Measurements from ENCODE around the gene SPEM1. TPM values are rescaled to one million over a fixed set of nuclear protein-coding genes. Genes with fewer than 3 reads are reported as not detected.
A peak's percentile ranks its signal among the peaks of the same experiment; 100 is the strongest.

SPEM1 gene
- total and polyA plus RNA-seq, 2 of the 13 experiments (the other 11 are each of a cell fraction or from before 2014, with no cell fraction given): not detected

DNA sequence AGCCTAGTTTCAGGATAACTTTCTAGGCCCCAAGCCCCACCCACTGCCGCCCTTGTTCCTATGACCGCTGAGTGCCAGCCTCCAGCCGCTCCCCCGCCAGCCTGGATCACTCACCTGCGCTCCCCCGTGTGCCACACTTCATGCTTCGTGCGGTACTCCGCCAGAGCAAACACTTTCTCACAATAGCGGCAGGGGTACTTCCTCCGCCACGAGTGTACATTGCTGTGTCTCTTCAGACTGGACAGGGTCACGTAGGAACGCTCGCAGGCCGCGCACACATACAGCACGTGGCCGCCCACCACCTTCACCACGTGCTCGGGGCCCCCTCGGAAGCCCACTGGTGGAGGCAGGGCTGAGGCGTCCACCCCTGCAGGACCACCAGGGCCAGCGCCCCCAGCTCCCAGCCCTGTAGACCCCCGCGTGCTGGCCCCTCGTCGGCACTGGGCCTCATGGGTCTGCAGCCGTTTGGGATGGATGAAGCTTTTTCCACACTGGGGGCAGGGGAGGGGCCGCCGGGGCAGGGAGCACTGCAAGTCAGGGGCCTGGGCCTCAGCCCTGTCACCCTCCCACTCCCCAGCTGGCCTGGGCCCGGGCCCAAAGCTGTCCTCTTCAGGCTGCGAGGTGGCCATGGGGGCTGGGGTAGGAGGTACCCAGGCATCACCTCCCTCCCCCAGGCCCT lies 45.6 kb downstream of the SPEM1 start:
- ChIA-PET CTCF (ENCODE audit: low intra/inter-chr PET ratio, low total read pairs) (no interaction called here), POLR2A (no interaction called here)
- intact Hi-C loops (cut with micrococcal nuclease; ENCODE audit: unreplicated experiment) (no loop called here), in situ Hi-C loops (cut with HindIII; ENCODE audit: extremely low pct_ligation_motif_present, low pct_unique_long_range_greater_than_20kb) (no loop called here)
- H3K36me3 ChIP-seq (replicated peaks in 1 of 2; ENCODE audit: control insufficient read depth in 1 of 2, insufficient read depth in 2 of 2, low read length in 2 of 2): peaks cover 0 to 2% of the 10 kb centered on the region in 2 experiments; a peak in 3 of 5 replicates
- H3K4me2 ChIP-seq (ENCODE audit: low read depth, low read length): no peak overlapping the region
- H3K27me3 ChIP-seq (ENCODE audit: control insufficient read depth in 1 of 2, insufficient read depth in 2 of 2, low read length in 2 of 2): no peaks in the 10 kb centered on the region
- ATAC-seq (no peak), DNase-seq (ENCODE audit: low spot score) (no peak), FAIRE-seq (no peak)
- peaks cover 24% of the 10 kb centered on the region for H3K4me1 ChIP-seq (ENCODE audit: insufficient read depth, low read length)
- 98% methylated on average over 20 of the region's 33 CpGs for WGBS (ENCODE audit: low lambda C conversion rate)
- H3K27ac ChIP-seq (ENCODE audit: extremely low read length, insufficient read depth, low read length): no peak overlapping the region
- H4K20me1 ChIP-seq (ENCODE audit: insufficient read depth, low read length): peaks cover 8% of the 10 kb centered on the region; the same call in 1 of the 2 replicates
- H3K9me3 ChIP-seq (ENCODE audit: low read length): no peaks in the 10 kb centered on the region
- H2AFZ ChIP-seq (ENCODE audit: low read length): no peak overlapping the region
- TF ChIP-seq AGO2 (optimal IDR thresholded peaks at IDR 0.05; ENCODE audit: low read depth, low read length) (peak; percentile 50), ZNF354B (CRISPR knock-in tag; IDR thresholded peaks at IDR 0.05) (no peak), ZFYVE20 (CRISPR knock-in tag; IDR thresholded peaks at IDR 0.05; ENCODE audit: borderline replicate concordance, low read depth) (no peak)
- H3K4me3 ChIP-seq (replicated peaks in 1 of 3; ENCODE audit: insufficient read depth in 1 of 3, low read depth in 2 of 3, low read length in 3 of 3): no peak overlapping the region
- BruUV-seq (replicated peaks): no TSS peak
- H3K79me2 ChIP-seq (ENCODE audit: insufficient read depth, low read length): peaks cover 3% of the 10 kb centered on the region
- no peak overlapping the region for H3K9ac ChIP-seq (ENCODE audit: insufficient read depth, low read depth, low read length)

GRCh38 chr17:7466318-7466638 lies 46.2 kb downstream of the SPEM1 start:
- H3K9ac ChIP-seq (ENCODE audit: insufficient read depth, low read depth, low read length): no peak overlapping the region
- no peak overlapping the region for H3K27ac ChIP-seq (ENCODE audit: extremely low read length, insufficient read depth, low read length)
- peaks cover 0 to 2% of the 10 kb centered on the region in 2 experiments; a peak in 3 of 5 replicates for H3K36me3 ChIP-seq (replicated peaks in 1 of 2; ENCODE audit: control insufficient read depth in 1 of 2, insufficient read depth in 2 of 2, low read length in 2 of 2)
- TF ChIP-seq ZNF10 (CRISPR knock-in tag; IDR thresholded peaks at IDR 0.05; ENCODE audit: borderline replicate concordance, low read depth) (no peak), ZNF432 (CRISPR knock-in tag; IDR thresholded peaks at IDR 0.05; ENCODE audit: borderline replicate concordance) (no peak), SOX13 (IDR thresholded peaks at IDR 0.05) (no peak), SOX13 (CRISPR knock-in tag; conservative IDR thresholded peaks at IDR 0.05 in 1 of 2, IDR thresholded peaks at IDR 0.05 in 1 of 2) (no peak), ZBTB20 (CRISPR knock-in tag; IDR thresholded peaks at IDR 0.05; ENCODE audit: borderline replicate concordance, low read depth) (no peak), JUND (CRISPR knock-in tag; IDR thresholded peaks at IDR 0.05) (no peak), ZNF556 (CRISPR knock-in tag; IDR thresholded peaks at IDR 0.05; ENCODE audit: borderline replicate concordance) (no peak), ATF7-NPFF (CRISPR knock-in tag; IDR thresholded peaks at IDR 0.05; ENCODE audit: low read depth) (no peak), ARNTL (CRISPR knock-in tag; IDR thresholded peaks at IDR 0.05) (no peak)
- TF ChIP-seq, protein P1, sequence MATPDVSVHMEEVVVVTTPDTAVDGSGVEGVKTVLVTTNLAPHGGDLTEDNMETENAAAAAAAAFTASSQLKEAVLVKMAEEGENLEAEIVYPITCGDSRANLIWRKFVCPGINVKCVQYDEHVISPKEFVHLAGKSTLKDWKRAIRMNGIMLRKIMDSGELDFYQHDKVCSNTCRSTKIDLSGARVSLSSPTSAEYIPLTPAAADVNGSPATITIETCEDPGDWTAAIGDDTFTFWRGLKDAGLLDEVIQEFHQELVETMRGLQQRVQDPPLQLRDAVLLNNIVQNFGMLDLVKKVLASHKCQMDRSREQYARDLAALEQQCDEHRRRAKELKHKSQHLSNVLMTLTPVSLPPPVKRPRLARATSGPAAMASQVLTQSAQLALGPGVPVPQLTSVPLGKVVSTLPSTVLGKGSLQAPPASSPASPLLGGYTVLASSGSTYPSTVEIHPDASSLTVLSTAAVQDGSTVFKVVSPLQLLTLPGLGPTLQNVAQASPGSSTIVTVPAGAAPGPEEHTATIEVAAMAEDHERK (CRISPR knock-in tag; IDR thresholded peaks at IDR 0.05; ENCODE audit: low read depth): no peak

More at GRCh38 chr17:7466318-7466638, 46.2 kb downstream of the SPEM1 start:
- H3K9me3 ChIP-seq (ENCODE audit: low read length): no peaks in the 10 kb centered on the region
- in situ Hi-C loops (cut with HindIII; ENCODE audit: extremely low pct_ligation_motif_present, low pct_unique_long_range_greater_than_20kb): no loop called here
- no peak for DNase-seq (ENCODE audit: low spot score)
- H3K27me3 ChIP-seq (ENCODE audit: control insufficient read depth in 1 of 2, insufficient read depth in 2 of 2, low read length in 2 of 2): no peaks in the 10 kb centered on the region
- no peak for ATAC-seq
- H4K20me1 ChIP-seq (ENCODE audit: insufficient read depth, low read length): peaks cover 8% of the 10 kb centered on the region; the same call in 1 of the 2 replicates
- peaks cover 7% of the 10 kb centered on the region for H3K79me2 ChIP-seq (ENCODE audit: insufficient read depth, low read length)
- no peak overlapping the region for H3K4me2 ChIP-seq (ENCODE audit: low read depth, low read length)
- no peak for FAIRE-seq
- WGBS (ENCODE audit: low lambda C conversion rate): 98% methylated on average over 9 of the region's 9 CpGs
- BruUV-seq (replicated peaks): no TSS peak
- intact Hi-C loops (cut with micrococcal nuclease; ENCODE audit: unreplicated experiment): no loop called here
- no peak overlapping the region for H3K4me3 ChIP-seq (replicated peaks in 1 of 3; ENCODE audit: insufficient read depth in 1 of 3, low read depth in 2 of 3, low read length in 3 of 3)
- H2AFZ ChIP-seq (ENCODE audit: low read length): no peak overlapping the region
- ChIA-PET CTCF (ENCODE audit: low intra/inter-chr PET ratio, low total read pairs) (no interaction called here), POLR2A (interaction anchor here (1.4 kb wide), 1 partner anchor 21 kb away, joined by 4 read pairs; no protein-coding TSS in a partner anchor)
- H3K4me1 ChIP-seq (ENCODE audit: insufficient read depth, low read length): peaks cover 26% of the 10 kb centered on the region
